G401 (cell line): ENCODE data around the gene PSORS1C1. TPM values are rescaled to one million over a fixed set of nuclear protein-coding genes. Genes with fewer than 3 reads are reported as not detected.

Experiments used
- DNase-seq: peaks from one replicate; pipeline ENCODE4 v3.0.0-alpha.2; 2015; ENCODE audit warnings: low spot score
- in situ Hi-C: cut with HindIII; loops from 2 replicates; pipeline ENCODE4 v1.10.0; 2016; ENCODE audit warnings: low sequenced_read_pairs, mixed read lengths
- total RNA-seq: library from RNA; depleted of rRNA; stranded (reverse); fragments of >200 nt; shearing (Covaris generic); gene quantifications from 2 replicates; pipeline ENCODE4 v1.2.3, GENCODE V29; 2014

Gene PSORS1C1
- total RNA-seq, 1 experiment from 2014 or later, result not detected

DNA sequence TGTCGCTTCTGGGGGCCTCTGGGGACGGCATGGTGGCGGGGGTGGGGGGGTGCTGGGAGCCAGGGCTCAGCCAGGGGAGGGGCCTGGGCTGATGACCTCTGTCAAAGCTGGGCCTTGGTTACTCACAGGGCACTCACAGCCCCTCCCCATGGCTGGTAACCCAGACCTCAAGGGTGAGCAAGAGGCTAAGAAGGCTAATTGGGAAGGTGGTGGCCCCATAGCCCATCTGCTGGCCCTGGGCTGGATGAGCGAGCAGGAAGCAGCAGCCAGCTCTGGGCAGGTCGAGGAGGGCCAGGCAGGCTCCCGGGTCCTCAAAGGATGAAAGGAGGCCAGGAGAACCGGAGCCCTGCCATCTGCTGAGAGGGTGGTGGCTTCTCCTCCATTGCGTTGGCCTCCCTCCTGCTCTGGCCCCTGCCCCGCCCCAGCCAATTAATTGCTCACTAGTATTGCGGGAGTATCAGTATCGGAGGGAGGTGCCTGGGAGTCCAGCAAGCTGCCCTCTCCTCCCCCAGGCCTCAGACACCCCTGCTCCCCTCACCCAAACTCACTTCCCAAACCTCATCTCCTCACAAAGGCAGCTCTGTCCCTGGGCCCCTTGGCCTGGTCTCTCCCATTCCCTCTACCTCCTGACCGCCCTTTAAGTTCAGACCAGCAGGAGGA is 6.7 kb downstream of the PSORS1C1 start:
- in situ Hi-C loops, result no loop called here
- DNase-seq, result no peak

DNA sequence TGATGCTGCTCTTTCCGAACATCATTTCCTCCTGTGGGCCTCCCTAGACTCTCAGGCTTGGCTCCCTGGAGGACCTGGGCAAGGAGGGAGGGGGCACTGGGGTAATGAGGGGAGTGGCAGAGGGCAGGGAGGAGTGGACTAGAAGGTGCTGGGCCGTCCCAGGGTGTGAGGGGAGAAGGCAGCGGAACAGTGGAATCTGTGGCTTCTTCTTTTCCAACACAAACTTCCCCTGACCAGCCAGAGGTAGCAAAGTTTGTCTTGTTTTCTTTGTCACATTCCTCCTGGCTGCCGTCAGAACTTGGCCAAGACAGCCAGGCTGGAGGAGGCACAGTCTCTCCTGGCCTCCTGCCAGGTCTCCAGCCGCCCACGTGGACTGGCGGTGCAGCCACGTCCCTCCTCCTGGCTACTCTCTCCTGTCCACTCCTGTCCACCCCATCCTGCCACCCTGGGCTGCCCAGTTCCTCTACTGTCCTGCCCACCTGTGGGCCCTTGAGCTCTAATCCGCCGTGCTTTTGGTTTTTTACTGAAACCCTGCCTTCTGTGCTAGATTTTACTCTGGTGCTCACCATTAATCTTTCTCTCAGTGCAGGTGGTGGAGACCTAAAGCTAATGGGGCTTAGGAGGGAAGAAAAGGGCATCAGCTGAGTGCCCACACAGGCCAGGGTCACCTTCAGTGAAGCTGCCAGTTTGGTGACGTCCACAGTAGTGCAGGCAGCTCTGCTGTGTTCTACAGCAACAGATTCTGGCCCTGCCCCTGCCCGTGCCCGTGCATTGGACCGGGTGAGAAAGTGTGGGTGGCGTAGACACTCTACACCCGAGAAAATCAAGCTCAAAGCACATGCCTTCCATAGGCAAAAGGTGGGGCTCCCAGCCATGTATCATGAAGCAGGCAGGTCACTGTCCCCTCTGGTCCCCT is 8.4 kb downstream of the PSORS1C1 start:
- peak; percentile 55 for DNase-seq
- in situ Hi-C loops, result no loop called here

- in situ Hi-C loops, result no loop called here
- DNase-seq, result no peak
These were observed 10.6 kb downstream of the PSORS1C1 start for GRCh38 chr6:31125162-31125561.

GRCh38 chr6:31125586-31126363 is 11.2 kb downstream of the PSORS1C1 start:
- in situ Hi-C loops, result no loop called here
- DNase-seq, result no peak

DNA sequence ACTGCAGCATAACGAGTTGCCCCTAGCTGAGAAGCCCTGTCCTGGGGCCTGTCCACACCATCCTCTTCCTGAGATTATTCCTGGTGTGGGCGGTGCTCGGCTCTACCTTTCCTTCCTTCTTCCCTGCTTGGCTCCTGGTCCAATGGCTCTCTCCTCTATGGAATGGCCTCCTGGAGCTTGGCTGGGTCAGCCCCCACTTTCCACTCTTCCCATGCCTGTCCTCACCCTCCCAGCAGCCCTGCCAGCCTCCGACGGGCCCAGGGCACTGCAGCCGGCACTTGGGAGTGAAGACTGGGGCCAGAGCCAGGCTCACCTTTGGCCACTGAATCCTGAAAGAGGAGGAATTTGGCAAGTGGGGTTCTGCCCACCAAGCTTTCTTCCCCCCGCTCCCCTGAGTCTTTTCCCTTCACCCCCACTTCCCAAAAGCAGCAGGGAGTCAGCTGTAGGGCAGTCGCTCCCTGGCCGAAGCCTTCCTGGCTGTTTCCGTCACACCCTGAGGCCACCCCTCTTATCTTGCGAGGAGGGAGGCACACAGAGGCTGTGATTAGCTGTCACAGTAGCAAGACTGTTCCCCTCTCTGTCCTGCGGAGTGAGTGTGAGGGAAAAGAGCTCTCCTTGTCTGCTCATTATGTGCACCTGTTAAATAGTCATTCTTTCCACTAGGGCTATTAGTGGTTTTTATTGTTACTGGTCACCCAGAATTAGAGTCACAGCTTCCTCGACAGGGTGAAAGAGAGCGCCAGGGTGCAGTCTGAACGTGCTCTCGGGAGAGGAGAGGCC is 12.0 kb downstream of the PSORS1C1 start:
- in situ Hi-C loops, result no loop called here
- DNase-seq, result no peak

DNA sequence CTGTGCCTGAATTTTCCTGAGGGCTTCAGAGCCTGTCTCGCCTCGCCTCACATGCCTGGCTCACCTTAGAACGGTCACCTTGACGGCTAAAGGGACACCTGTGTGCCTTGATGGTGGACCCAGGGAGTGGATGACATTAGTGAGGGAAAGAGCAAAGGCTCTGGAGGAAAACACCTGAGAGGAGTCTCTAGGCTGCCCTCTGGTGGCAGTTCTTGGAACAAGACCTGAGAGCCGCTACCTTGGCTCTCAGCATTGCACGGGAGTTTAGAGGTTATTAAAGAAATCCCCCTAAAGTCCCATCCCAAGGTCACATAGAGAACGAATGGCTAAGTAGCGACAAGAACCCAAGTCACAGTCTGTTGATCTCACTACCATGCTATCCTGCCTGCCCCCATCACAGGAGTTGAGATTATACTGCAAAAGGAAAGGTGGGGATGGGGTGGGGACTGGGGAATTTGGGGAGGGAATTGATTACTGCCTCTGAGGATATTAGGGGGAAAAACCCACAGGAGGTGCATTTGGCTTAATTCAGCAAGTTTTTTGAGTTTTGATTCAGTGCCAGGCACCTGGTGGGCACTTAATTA is 13.6 kb downstream of the PSORS1C1 start:
- DNase-seq, result peak; percentile 82
- in situ Hi-C loops, result no loop called here

- DNase-seq, result no peak
- in situ Hi-C loops, result no loop called here
These were observed 14.5 kb downstream of the PSORS1C1 start for GRCh38 chr6:31129130-31129529.

GRCh38 chr6:31130751-31131150 is 16.2 kb downstream of the PSORS1C1 start:
- DNase-seq, result no peak
- in situ Hi-C loops, result no loop called here

- DNase-seq, result no peak
- in situ Hi-C loops, result no loop called here
These were observed 17.0 kb downstream of the PSORS1C1 start for GRCh38 chr6:31131595-31131994.

- DNase-seq, result no peak
These were observed 18.2 kb downstream of the PSORS1C1 start for GRCh38 chr6:31132806-31133205.

GRCh38 chr6:31135710-31136109 is 21.1 kb downstream of the PSORS1C1 start:
- DNase-seq, result no peak
- in situ Hi-C loops, result no loop called here

More at GRCh38 chr6:31132806-31133205, 18.2 kb downstream of the PSORS1C1 start:
- in situ Hi-C loops, result no loop called here

DNA sequence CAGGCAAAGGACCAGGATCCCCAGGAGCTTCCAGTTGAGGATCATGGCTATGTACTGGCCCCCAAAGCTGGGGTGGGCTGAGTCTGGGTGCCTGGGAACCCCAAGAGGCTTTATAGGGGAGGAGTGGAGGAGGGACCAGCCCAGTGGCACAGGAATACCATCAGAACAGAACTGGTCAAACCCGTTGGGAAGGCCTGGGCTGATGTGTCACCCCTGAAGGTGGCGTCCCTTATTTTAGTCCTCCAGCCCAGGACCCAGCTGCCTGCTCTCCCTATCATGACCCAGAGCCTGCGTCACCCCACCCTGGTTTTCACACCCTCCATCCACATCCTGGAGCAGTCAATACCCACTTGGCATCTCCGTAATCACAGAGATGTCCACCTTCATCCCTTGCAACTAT is 24.4 kb downstream of the PSORS1C1 start, which contains the start of gene PSORS1C2:
Gene PSORS1C2, minus strand, starts transcription at position 85 of the 400 bp plus-strand sequence. Its CDS starts 40 bp downstream, at position 45.
- DNase-seq, result no peak
- in situ Hi-C loops, result no loop called here

DNA sequence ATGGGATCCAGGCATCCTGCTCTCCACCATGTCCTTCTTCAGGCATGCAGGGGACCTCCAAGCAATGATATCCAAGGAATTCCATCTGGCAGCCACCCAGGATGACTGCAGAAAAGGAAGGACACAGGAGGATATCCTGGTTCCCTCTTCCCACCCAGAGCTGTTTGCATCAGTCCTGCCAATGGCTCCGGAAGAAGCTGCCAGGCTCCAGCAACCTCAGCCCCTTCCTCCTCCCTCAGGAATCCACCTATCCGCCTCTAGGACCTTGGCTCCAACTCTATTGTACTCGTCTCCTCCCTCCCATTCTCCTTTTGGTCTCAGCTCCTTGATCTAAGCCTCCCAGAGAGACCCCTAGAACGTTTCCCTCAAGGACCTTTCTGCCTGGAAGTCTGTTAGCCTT is 25.0 kb downstream of the PSORS1C1 start:
- in situ Hi-C loops, result no loop called here
- DNase-seq, result no peak

DNA sequence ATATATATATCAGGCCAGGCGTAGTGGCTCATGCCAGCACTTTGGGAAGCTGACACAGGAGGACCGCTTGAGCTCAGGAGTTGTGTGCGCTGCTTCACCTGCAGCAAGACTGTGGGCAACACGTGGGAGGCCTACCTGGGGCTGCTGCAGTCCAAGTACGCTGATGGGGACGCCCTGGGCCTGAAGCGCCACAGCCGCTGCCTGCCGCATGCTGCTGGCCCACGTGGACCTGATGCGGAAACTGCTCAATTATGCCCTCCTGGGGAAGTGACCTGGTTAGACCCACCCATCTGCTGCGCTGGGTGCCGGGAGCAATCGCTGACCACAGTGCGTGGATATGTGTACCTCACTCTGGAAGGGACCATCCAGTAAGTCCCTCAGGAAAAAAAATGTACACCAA is 26.0 kb downstream of the PSORS1C1 start:
- no peak for DNase-seq
- in situ Hi-C loops, result no loop called here

DNA sequence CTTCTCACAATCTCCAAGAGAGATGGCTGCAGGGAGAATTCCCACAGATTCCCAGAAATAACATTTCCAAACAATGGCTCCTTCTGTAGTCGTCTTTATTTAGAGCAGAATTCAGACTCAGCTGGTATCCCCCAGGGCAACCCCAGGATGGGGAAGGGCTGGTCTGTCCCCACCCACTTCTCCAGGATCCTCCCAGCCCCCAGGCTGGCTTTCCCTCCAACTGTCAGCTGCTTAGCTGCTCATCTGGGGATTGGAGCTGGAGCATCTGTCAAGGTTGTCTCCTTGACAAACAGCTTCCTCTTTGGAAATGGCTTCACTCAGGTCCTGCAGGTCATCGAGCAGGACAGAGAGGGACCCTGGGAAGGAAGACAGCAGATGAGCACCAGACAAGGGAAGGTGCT is 27.8 kb downstream of the PSORS1C1 start:
- in situ Hi-C loops, result no loop called here
- no peak for DNase-seq

DNA sequence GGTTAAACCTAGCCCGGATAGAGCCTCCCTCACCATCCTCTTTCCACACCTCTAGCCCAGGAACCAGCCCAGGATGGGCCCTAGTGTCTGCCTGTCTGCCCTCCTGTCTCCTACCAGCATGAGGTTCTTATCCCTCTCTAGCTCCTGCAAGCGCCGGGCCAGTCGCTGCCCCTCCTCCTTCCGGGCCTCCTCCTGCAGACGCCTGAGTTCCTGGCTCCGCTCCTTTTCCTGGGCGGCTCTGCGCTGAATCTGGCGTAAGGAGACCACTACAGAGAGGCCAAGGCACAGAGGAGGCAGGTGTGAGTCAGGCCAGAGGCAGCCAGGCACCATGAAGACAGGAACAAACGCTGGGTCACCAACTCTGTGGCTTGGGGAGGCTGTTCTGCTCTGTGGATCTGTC is 28.5 kb downstream of the PSORS1C1 start:
- in situ Hi-C loops, result no loop called here
- no peak for DNase-seq

DNA sequence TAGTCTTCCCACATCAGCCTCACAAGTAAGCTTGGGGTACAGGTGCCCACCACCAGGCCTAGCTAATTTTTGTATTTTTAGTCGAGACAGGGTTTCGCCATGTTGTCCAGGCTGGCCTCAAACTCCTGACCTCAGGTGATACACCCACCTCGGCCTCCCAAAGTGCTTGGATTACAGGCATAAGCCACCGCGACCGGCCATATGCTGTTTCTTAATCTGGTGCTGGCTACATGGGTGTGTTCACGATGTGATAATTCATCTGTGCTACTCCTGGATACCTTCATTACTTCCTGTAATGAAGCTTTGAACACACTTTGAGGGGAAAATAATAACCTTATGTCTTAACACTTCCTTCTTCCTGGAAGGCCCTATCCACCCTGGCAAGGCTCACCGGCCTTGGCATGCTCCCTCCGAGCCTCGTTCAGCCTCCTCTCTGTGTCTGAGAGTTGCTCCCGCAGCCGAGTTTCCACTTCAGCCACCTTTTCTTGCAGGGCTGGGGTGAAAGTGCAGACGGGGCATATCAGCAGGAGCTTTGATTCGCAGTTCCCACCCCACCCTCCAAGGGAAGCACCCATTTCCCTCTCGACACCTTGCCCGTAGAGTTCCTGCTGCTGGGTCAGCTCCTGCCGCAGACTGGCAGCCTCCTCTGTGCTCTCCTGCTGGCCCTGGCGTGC is 29.8 kb downstream of the PSORS1C1 start:
- no peak for DNase-seq
- in situ Hi-C loops, result no loop called here

GRCh38 chr6:31144970-31145340 is 30.4 kb downstream of the PSORS1C1 start:
- in situ Hi-C loops, result no loop called here
- no peak for DNase-seq
